HepG2 (cell line): ENCODE results near the gene C16orf89. TPM values are rescaled to one million over a fixed set of nuclear protein-coding genes. Genes with fewer than 3 reads are reported as not detected.

ENCODE experiments used
- HOXD1 ChIP-seq: sonication (generic); formaldehyde crosslinking; IDR thresholded peaks from 2 replicates; pipeline ENCODE4 v1.5.0; 2020; ENCODE audit warnings: missing genetic modification reagents
- PLRG1 ChIP-seq: fragments of 450-650 bp; conservative IDR thresholded peaks from 2 replicates; pipeline ENCODE4 v1.6.1; 2016
- SRF ChIP-seq: IDR thresholded peaks from 2 replicates; pipeline ENCODE4 v1.6.1; 2011; ENCODE audit warnings: mild to moderate bottlenecking, low read depth, low read length, moderate library complexity
- YEATS2 ChIP-seq: sonication (generic); formaldehyde crosslinking; IDR thresholded peaks from 2 replicates; pipeline ENCODE4 v1.4.0; 2020; ENCODE audit warnings: missing genetic modification reagents, borderline replicate concordance
- ZBTB7B ChIP-seq: sonication (generic); formaldehyde crosslinking; IDR thresholded peaks from 2 replicates; pipeline ENCODE4 v1.4.0; 2020; ENCODE audit warnings: missing genetic modification reagents
- ZFP36L1 ChIP-seq: sonication (generic); formaldehyde crosslinking; IDR thresholded peaks from 2 replicates; pipeline ENCODE4 v1.8.0; 2022; ENCODE audit warnings: mild to moderate bottlenecking, missing genetic modification reagents, moderate library complexity
- ZNF18 ChIP-seq: sonication (generic); formaldehyde crosslinking; IDR thresholded peaks from 2 replicates; pipeline ENCODE4 v1.8.0; 2022; ENCODE audit warnings: mild to moderate bottlenecking, missing genetic modification reagents; ENCODE audit not compliant: insufficient replicate concordance
- ZNF577 ChIP-seq: sonication (generic); formaldehyde crosslinking; IDR thresholded peaks from 2 replicates; pipeline ENCODE4 v1.4.0; 2020; ENCODE audit warnings: mild to moderate bottlenecking, low read depth, missing genetic modification reagents, borderline replicate concordance
- ZNF615 ChIP-seq: sonication (generic); formaldehyde crosslinking; IDR thresholded peaks from 2 replicates; pipeline ENCODE4 v1.5.0; 2020; ENCODE audit warnings: mild to moderate bottlenecking, missing genetic modification reagents, borderline replicate concordance
- ZNF691 ChIP-seq: sonication (generic); formaldehyde crosslinking; IDR thresholded peaks from 2 replicates; pipeline ENCODE4 v1.4.0; 2020; ENCODE audit warnings: missing genetic modification reagents, low read depth, mild to moderate bottlenecking, borderline replicate concordance
- ZNF772 ChIP-seq: sonication (generic); formaldehyde crosslinking; IDR thresholded peaks from 2 replicates; pipeline ENCODE4 v1.5.0; 2020; ENCODE audit warnings: mild to moderate bottlenecking, missing genetic modification reagents
- ZNF790 ChIP-seq: sonication (generic); formaldehyde crosslinking; IDR thresholded peaks from 2 replicates; pipeline ENCODE4 v1.8.0; 2022; ENCODE audit warnings: missing genetic modification reagents, mild to moderate bottlenecking, borderline replicate concordance
- ZNF891 ChIP-seq: sonication (generic); formaldehyde crosslinking; IDR thresholded peaks from 2 replicates; pipeline ENCODE4 v1.5.0; 2020; ENCODE audit warnings: mild to moderate bottlenecking, missing genetic modification reagents
- ZSCAN25 ChIP-seq: sonication (generic); formaldehyde crosslinking; IDR thresholded peaks from 2 replicates; pipeline ENCODE4 v1.8.0; 2022; ENCODE audit warnings: mild to moderate bottlenecking, missing genetic modification reagents
- polyA plus RNA-seq, 8 experiments: library from polyadenylated mRNA; depleted of rRNA in 3 of 8; stranded (reverse) in 7 of 8; unstranded in 1 of 8; fragments of >200 nt; fragmentation: Illumina TruSeq in 4 of 8; extraction: Trizol in 4 of 8; gene quantifications; 2 replicates each; pipeline versions ENCODE4 v1.2.1 to v1.2.3, GENCODE V29; 2011 to 2016; ENCODE audit warnings: low read depth in 4 of 8, missing spikeins in 1 of 8, mixed read lengths in 1 of 8; ENCODE audit not compliant: insufficient read depth in 1 of 8
- total RNA-seq, 5 experiments: library from RNA; depleted of rRNA; stranded (reverse); fragments of >200 nt; fragmentation: Illumina TruSeq; extraction: Trizol; gene quantifications; 2 replicates each; pipeline ENCODE4 v1.2.3, GENCODE V29; 2016; ENCODE audit warnings: low read depth in 1 of 5
- TF ChIP-seq, protein P1 (sequence below): sonication (generic); formaldehyde crosslinking; IDR thresholded peaks from 2 replicates; pipeline ENCODE4 v1.5.1; 2020; ENCODE audit warnings: mild to moderate bottlenecking, missing genetic modification reagents, moderate library complexity
- TF ChIP-seq, protein P2 (sequence below): sonication (generic); formaldehyde crosslinking; IDR thresholded peaks from 2 replicates; pipeline ENCODE4 v1.4.0; 2020; ENCODE audit warnings: mild to moderate bottlenecking, missing genetic modification reagents
- TF ChIP-seq, protein P3 (sequence below): sonication (generic); formaldehyde crosslinking; IDR thresholded peaks from 2 replicates; pipeline ENCODE4 v1.4.0; 2020; ENCODE audit warnings: missing genetic modification reagents

Gene C16orf89
- total and polyA plus RNA-seq, 2 of the 13 experiments (the other 11 are each of a cell fraction or from before 2014, with no cell fraction given), result 1.9 to 3.4 TPM

GRCh38 chr16:5033256-5034166 lies 32.2 kb downstream of the C16orf89 start, which contains the start of gene NAGPA (continued):
- TF ChIP-seq ZNF18 (no peak), HOXD1 (CRISPR knock-in tag) (peak; percentile 93), ZNF790 (CRISPR knock-in tag) (peak; percentile 91), ZFP36L1 (no peak; the same call in 1 of the 2 replicates), PLRG1 (no peak), ZNF891 (0 out of 2 replicates have a peak, but pooled peaks have one; percentile 76), ZSCAN25 (CRISPR knock-in tag) (peak; percentile 48; the same call in 1 of the 2 replicates), ZNF577 (no peak), YEATS2 (CRISPR knock-in tag) (peak; percentile 88), ZNF691 (peak; percentile 19; the same call in 1 of the 2 replicates), ZBTB7B (CRISPR knock-in tag) (peak; percentile 74; the same call in 1 of the 2 replicates), ZNF615 (CRISPR knock-in tag) (peak; percentile 55; the same call in 1 of the 2 replicates), SRF (peak; percentile 70; the same call in 1 of the 2 replicates), ZNF772 (CRISPR knock-in tag) (peak; percentile 67; the same call in 1 of the 2 replicates)
- TF ChIP-seq, protein P1, sequence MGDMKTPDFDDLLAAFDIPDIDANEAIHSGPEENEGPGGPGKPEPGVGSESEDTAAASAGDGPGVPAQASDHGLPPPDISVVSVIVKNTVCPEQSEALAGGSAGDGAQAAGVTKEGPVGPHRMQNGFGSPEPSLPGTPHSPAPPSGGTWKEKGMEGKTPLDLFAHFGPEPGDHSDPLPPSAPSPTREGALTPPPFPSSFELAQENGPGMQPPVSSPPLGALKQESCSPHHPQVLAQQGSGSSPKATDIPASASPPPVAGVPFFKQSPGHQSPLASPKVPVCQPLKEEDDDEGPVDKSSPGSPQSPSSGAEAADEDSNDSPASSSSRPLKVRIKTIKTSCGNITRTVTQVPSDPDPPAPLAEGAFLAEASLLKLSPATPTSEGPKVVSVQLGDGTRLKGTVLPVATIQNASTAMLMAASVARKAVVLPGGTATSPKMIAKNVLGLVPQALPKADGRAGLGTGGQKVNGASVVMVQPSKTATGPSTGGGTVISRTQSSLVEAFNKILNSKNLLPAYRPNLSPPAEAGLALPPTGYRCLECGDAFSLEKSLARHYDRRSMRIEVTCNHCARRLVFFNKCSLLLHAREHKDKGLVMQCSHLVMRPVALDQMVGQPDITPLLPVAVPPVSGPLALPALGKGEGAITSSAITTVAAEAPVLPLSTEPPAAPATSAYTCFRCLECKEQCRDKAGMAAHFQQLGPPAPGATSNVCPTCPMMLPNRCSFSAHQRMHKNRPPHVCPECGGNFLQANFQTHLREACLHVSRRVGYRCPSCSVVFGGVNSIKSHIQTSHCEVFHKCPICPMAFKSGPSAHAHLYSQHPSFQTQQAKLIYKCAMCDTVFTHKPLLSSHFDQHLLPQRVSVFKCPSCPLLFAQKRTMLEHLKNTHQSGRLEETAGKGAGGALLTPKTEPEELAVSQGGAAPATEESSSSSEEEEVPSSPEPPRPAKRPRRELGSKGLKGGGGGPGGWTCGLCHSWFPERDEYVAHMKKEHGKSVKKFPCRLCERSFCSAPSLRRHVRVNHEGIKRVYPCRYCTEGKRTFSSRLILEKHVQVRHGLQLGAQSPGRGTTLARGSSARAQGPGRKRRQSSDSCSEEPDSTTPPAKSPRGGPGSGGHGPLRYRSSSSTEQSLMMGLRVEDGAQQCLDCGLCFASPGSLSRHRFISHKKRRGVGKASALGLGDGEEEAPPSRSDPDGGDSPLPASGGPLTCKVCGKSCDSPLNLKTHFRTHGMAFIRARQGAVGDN, result peak; percentile 90
- TF ChIP-seq, protein P2, sequence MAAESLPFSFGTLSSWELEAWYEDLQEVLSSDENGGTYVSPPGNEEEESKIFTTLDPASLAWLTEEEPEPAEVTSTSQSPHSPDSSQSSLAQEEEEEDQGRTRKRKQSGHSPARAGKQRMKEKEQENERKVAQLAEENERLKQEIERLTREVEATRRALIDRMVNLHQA (CRISPR knock-in tag), result 0 out of 2 replicates have a peak, but pooled peaks have one; percentile 40
- TF ChIP-seq, protein P3, sequence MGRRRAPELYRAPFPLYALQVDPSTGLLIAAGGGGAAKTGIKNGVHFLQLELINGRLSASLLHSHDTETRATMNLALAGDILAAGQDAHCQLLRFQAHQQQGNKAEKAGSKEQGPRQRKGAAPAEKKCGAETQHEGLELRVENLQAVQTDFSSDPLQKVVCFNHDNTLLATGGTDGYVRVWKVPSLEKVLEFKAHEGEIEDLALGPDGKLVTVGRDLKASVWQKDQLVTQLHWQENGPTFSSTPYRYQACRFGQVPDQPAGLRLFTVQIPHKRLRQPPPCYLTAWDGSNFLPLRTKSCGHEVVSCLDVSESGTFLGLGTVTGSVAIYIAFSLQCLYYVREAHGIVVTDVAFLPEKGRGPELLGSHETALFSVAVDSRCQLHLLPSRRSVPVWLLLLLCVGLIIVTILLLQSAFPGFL (CRISPR knock-in tag), result 0 out of 2 replicates have a peak, but pooled peaks have one; percentile 54
